ENCODE data around the gene CTSD.

The CTSD gene

DNA sequence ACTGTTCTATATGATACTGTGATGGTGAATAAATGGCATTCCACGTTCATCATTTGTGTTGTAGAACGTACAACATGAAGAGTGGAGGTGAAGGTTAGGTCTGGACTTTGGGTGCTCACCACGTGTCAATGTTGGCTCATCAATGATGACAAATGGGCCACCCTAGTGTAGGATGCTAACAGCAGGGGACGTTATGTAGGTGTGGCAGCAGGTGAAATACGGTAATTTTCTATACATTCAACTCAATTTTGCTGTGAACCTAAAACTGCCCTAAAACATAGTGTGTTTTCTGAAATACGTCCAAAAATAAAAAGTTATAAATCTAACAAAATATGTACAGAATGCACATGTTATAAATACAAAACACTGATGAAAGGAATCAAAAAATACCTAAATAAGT lies 60.6 kb downstream of the CTSD start:
- Mint-ChIP-seq H3K4me1 (ENCODE audit: low read depth) (peaks cover 4% of the 10 kb centered on the region), H3K27me3 (ENCODE audit: low read depth) (no peaks in the 10 kb centered on the region), H3K27ac (no peak overlapping the region), H3K36me3 (ENCODE audit: low read depth) (no peaks in the 10 kb centered on the region), H3K9me3 (peaks cover 16% of the 10 kb centered on the region), H3K4me3 (no peak overlapping the region)
